ENCODE data around the gene UGT1A8.
"Not testable (repeated sequence)": the region's sequence is repeated elsewhere in the genome, so short reads cannot be mapped to it uniquely, and the experiment has no call there.

UGT1A8 gene

GRCh38 chr2:233636306-233636705 is 18.9 kb downstream of the UGT1A8 start, which contains the start of gene UGT1A10:
TSS of gene UGT1A10 (plus strand) at chr2:233636448. CDS start at chr2:233636523, 75 bp downstream.
- WGBS (ENCODE audit: insufficient coverage) = 96% methylated on average over 9 of the region's 10 CpGs
- POLR2A ChIA-PET; H3K4me3 ChIP-seq (ENCODE audit: control insufficient read depth in 1 of 7, extremely low read depth in 1 of 7, insufficient read depth in 4 of 7, low read depth in 2 of 7, low read length in 6 of 7); H3K27ac ChIP-seq (ENCODE audit: insufficient read depth in 1 of 2, low read depth in 1 of 2, low read length in 2 of 2, poor library complexity in 1 of 2, severe bottlenecking in 2 of 2); DNase-seq; H3K9me3 ChIP-seq (ENCODE audit: control extremely low read depth in 1 of 5, control insufficient read depth in 4 of 5, insufficient read depth in 2 of 5, low read depth in 1 of 5, low read length in 4 of 5); CTCF ChIA-PET; H3K27me3 ChIP-seq (replicated peaks in 2 of 5; ENCODE audit: control insufficient read depth in 4 of 5, insufficient read depth in 5 of 5, low read length in 4 of 5); H3K36me3 ChIP-seq (ENCODE audit: control insufficient read depth in 4 of 4, insufficient read depth in 4 of 4, low read length in 3 of 4); H3K4me1 ChIP-seq (ENCODE audit: control extremely low read depth in 1 of 4, control insufficient read depth in 4 of 4, insufficient read depth in 4 of 4, low read length in 3 of 4): not testable (repeated sequence)

GRCh38 chr2:233638836-233639235 is 21.4 kb downstream of the UGT1A8 start:
- Histone ChIP-seq H3K36me3 (ENCODE audit: control insufficient read depth in 4 of 4, insufficient read depth in 4 of 4, low read length in 3 of 4) (no peaks in the 10 kb centered on the region), H3K4me1 (ENCODE audit: control extremely low read depth in 1 of 4, control insufficient read depth in 4 of 4, insufficient read depth in 4 of 4, low read length in 3 of 4) (no peaks in the 10 kb centered on the region), H3K9me3 (ENCODE audit: control extremely low read depth in 1 of 5, control insufficient read depth in 4 of 5, insufficient read depth in 2 of 5, low read depth in 1 of 5, low read length in 4 of 5) (peaks cover 0 to 9% (median 2%) of the 10 kb centered on the region in 5 experiments), H3K4me3 (ENCODE audit: control insufficient read depth in 1 of 7, extremely low read depth in 1 of 7, insufficient read depth in 4 of 7, low read depth in 2 of 7, low read length in 6 of 7) (no peak overlapping the region), H3K27ac (ENCODE audit: insufficient read depth in 1 of 2, low read depth in 1 of 2, low read length in 2 of 2, poor library complexity in 1 of 2, severe bottlenecking in 2 of 2) (no peak overlapping the region), H3K27me3 (replicated peaks in 2 of 5; ENCODE audit: control insufficient read depth in 4 of 5, insufficient read depth in 5 of 5, low read length in 4 of 5) (no peaks in the 10 kb centered on the region)
- ChIA-PET CTCF (no interaction called here), POLR2A (no interaction called here)
- 100% methylated on average over 1 of the region's 5 CpGs for WGBS (ENCODE audit: insufficient coverage)
- no peak for DNase-seq

- H3K4me3 ChIP-seq (ENCODE audit: control insufficient read depth in 1 of 7, extremely low read depth in 1 of 7, insufficient read depth in 4 of 7, low read depth in 2 of 7, low read length in 6 of 7) = no peak overlapping the region
- H3K27ac ChIP-seq (ENCODE audit: insufficient read depth in 1 of 2, low read depth in 1 of 2, low read length in 2 of 2, poor library complexity in 1 of 2, severe bottlenecking in 2 of 2) = no peak overlapping the region
- POLR2A ChIA-PET = no interaction called here
- no peaks in the 10 kb centered on the region for H3K36me3 ChIP-seq (ENCODE audit: control insufficient read depth in 4 of 4, insufficient read depth in 4 of 4, low read length in 3 of 4)
- CTCF ChIA-PET = no interaction called here
- no peaks in the 10 kb centered on the region for H3K4me1 ChIP-seq (ENCODE audit: control extremely low read depth in 1 of 4, control insufficient read depth in 4 of 4, insufficient read depth in 4 of 4, low read length in 3 of 4)
- no peak for DNase-seq
- peaks cover 0 to 10% (median 2%) of the 10 kb centered on the region in 5 experiments for H3K9me3 ChIP-seq (ENCODE audit: control extremely low read depth in 1 of 5, control insufficient read depth in 4 of 5, insufficient read depth in 2 of 5, low read depth in 1 of 5, low read length in 4 of 5)
- H3K27me3 ChIP-seq (replicated peaks in 2 of 5; ENCODE audit: control insufficient read depth in 4 of 5, insufficient read depth in 5 of 5, low read length in 4 of 5) = no peaks in the 10 kb centered on the region
Observed at GRCh38 chr2:233639860-233640259, 22.4 kb downstream of the UGT1A8 start.

GRCh38 chr2:233643128-233643527 is 25.7 kb downstream of the UGT1A8 start:
- DNase-seq = no peak

GRCh38 chr2:233646033-233646432 is 28.6 kb downstream of the UGT1A8 start:
- H3K9me3 ChIP-seq (ENCODE audit: control extremely low read depth in 1 of 5, control insufficient read depth in 4 of 5, insufficient read depth in 2 of 5, low read depth in 1 of 5, low read length in 4 of 5) = peaks cover 0 to 20% (median 11%) of the 10 kb centered on the region in 5 experiments
- H3K27ac ChIP-seq (ENCODE audit: insufficient read depth in 1 of 2, low read depth in 1 of 2, low read length in 2 of 2, poor library complexity in 1 of 2, severe bottlenecking in 2 of 2); POLR2A ChIA-PET; H3K4me1 ChIP-seq (ENCODE audit: control extremely low read depth in 1 of 4, control insufficient read depth in 4 of 4, insufficient read depth in 4 of 4, low read length in 3 of 4); H3K27me3 ChIP-seq (replicated peaks in 2 of 5; ENCODE audit: control insufficient read depth in 4 of 5, insufficient read depth in 5 of 5, low read length in 4 of 5); CTCF ChIA-PET; H3K4me3 ChIP-seq (ENCODE audit: control insufficient read depth in 1 of 7, extremely low read depth in 1 of 7, insufficient read depth in 4 of 7, low read depth in 2 of 7, low read length in 6 of 7); H3K36me3 ChIP-seq (ENCODE audit: control insufficient read depth in 4 of 4, insufficient read depth in 4 of 4, low read length in 3 of 4); DNase-seq: not testable (repeated sequence)
- WGBS (ENCODE audit: insufficient coverage) = 94% methylated on average over 3 of the region's 3 CpGs

More at GRCh38 chr2:233643128-233643527, 25.7 kb downstream of the UGT1A8 start:
- Histone ChIP-seq H3K36me3 (ENCODE audit: control insufficient read depth in 4 of 4, insufficient read depth in 4 of 4, low read length in 3 of 4) (no peaks in the 10 kb centered on the region), H3K27me3 (replicated peaks in 2 of 5; ENCODE audit: control insufficient read depth in 4 of 5, insufficient read depth in 5 of 5, low read length in 4 of 5) (no peaks in the 10 kb centered on the region), H3K4me1 (ENCODE audit: control extremely low read depth in 1 of 4, control insufficient read depth in 4 of 4, insufficient read depth in 4 of 4, low read length in 3 of 4) (no peaks in the 10 kb centered on the region), H3K4me3 (ENCODE audit: control insufficient read depth in 1 of 7, extremely low read depth in 1 of 7, insufficient read depth in 4 of 7, low read depth in 2 of 7, low read length in 6 of 7) (no peak overlapping the region), H3K27ac (ENCODE audit: insufficient read depth in 1 of 2, low read depth in 1 of 2, low read length in 2 of 2, poor library complexity in 1 of 2, severe bottlenecking in 2 of 2) (no peak overlapping the region), H3K9me3 (ENCODE audit: control extremely low read depth in 1 of 5, control insufficient read depth in 4 of 5, insufficient read depth in 2 of 5, low read depth in 1 of 5, low read length in 4 of 5) (peaks cover 0 to 20% (median 10%) of the 10 kb centered on the region in 5 experiments)
- ChIA-PET CTCF (no interaction called here), POLR2A (no interaction called here)
- 100% methylated on average over 1 of the region's 1 CpG for WGBS (ENCODE audit: insufficient coverage)

GRCh38 chr2:233650981-233651380 is 33.5 kb downstream of the UGT1A8 start:
- DNase-seq = no peak
- Histone ChIP-seq H3K4me3 (ENCODE audit: control insufficient read depth in 1 of 7, extremely low read depth in 1 of 7, insufficient read depth in 4 of 7, low read depth in 2 of 7, low read length in 6 of 7) (no peak overlapping the region), H3K36me3 (ENCODE audit: control insufficient read depth in 4 of 4, insufficient read depth in 4 of 4, low read length in 3 of 4) (no peaks in the 10 kb centered on the region), H3K27ac (ENCODE audit: insufficient read depth in 1 of 2, low read depth in 1 of 2, low read length in 2 of 2, poor library complexity in 1 of 2, severe bottlenecking in 2 of 2) (no peak overlapping the region), H3K4me1 (ENCODE audit: control extremely low read depth in 1 of 4, control insufficient read depth in 4 of 4, insufficient read depth in 4 of 4, low read length in 3 of 4) (no peaks in the 10 kb centered on the region), H3K9me3 (ENCODE audit: control extremely low read depth in 1 of 5, control insufficient read depth in 4 of 5, insufficient read depth in 2 of 5, low read depth in 1 of 5, low read length in 4 of 5) (peaks cover 0 to 5% (median under 1%) of the 10 kb centered on the region in 5 experiments), H3K27me3 (replicated peaks in 2 of 5; ENCODE audit: control insufficient read depth in 4 of 5, insufficient read depth in 5 of 5, low read length in 4 of 5) (no peaks in the 10 kb centered on the region)
- POLR2A ChIA-PET = no interaction called here
- WGBS (ENCODE audit: insufficient coverage) = 79% methylated on average over 2 of the region's 4 CpGs
- CTCF ChIA-PET = no interaction called here

- ChIA-PET CTCF (no interaction called here), POLR2A (no interaction called here)
- no peaks in the 10 kb centered on the region for H3K4me1 ChIP-seq (ENCODE audit: control extremely low read depth in 1 of 4, control insufficient read depth in 4 of 4, insufficient read depth in 4 of 4, low read length in 3 of 4)
- no peak overlapping the region for H3K4me3 ChIP-seq (ENCODE audit: control insufficient read depth in 1 of 7, extremely low read depth in 1 of 7, insufficient read depth in 4 of 7, low read depth in 2 of 7, low read length in 6 of 7)
- peaks cover 0 to 3% (median 0%) of the 10 kb centered on the region in 5 experiments for H3K9me3 ChIP-seq (ENCODE audit: control extremely low read depth in 1 of 5, control insufficient read depth in 4 of 5, insufficient read depth in 2 of 5, low read depth in 1 of 5, low read length in 4 of 5)
- no peaks in the 10 kb centered on the region for H3K27me3 ChIP-seq (replicated peaks in 2 of 5; ENCODE audit: control insufficient read depth in 4 of 5, insufficient read depth in 5 of 5, low read length in 4 of 5)
- H3K36me3 ChIP-seq (ENCODE audit: control insufficient read depth in 4 of 4, insufficient read depth in 4 of 4, low read length in 3 of 4) = no peaks in the 10 kb centered on the region
- DNase-seq = no peak
- WGBS (ENCODE audit: insufficient coverage) = 100% methylated on average over 2 of the region's 2 CpGs
- no peak overlapping the region for H3K27ac ChIP-seq (ENCODE audit: insufficient read depth in 1 of 2, low read depth in 1 of 2, low read length in 2 of 2, poor library complexity in 1 of 2, severe bottlenecking in 2 of 2)
Observed at GRCh38 chr2:233651430-233651829, 34.0 kb downstream of the UGT1A8 start.

Data from common myeloid progenitor, CD34-positive (primary cell).